HG03097 (cell line): ENCODE results near the gene RPS6KA2.

Experiments used
- ATAC-seq: cut with Tn5 transposase; IDR thresholded peaks from one replicate; pipeline ENCODE4 v1.9.1; 2021; ENCODE audit not compliant: unreplicated experiment, low FRiP score

Gene RPS6KA2

DNA sequence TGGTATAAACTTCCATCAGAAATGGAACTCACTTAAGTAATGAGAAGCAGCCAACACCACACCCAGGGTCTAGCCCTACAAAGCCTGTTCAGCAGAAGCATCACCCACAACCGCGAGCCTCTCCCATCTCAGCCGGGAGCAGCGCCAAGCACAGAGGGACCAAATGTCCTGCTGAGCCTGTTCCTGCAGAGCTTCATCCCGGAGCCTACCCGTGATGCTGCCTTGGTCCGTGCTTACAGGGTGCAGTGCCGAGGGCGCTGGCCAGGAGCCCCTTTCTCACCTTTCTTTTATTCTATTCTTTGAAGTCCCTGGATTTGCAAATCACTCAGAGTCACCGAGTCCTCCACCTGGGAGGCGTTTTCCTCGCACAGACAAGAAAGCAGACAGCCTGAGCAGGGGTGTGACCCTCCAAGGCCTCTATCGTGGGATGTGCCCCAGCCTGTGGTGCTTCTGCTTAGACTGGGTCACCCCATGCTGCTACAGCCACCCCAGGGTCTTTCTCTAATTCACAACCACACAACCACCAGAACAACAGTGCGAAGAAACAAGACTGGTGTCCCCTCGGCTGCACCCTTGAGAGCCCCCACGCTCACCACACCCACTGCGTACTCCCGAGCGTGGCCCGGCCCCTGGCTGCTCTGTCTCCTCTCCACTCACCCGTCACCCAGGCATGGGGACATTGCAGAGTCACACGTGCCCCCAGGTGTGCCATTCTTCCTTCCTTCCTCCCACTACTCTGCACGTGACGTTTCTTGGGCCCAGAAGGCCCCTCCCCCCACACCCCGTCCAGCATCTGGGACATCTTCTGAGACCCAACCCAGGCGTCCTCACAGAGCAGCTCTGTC is 152.1 kb downstream of the RPS6KA2 start:
- ATAC-seq, result no peak

DNA sequence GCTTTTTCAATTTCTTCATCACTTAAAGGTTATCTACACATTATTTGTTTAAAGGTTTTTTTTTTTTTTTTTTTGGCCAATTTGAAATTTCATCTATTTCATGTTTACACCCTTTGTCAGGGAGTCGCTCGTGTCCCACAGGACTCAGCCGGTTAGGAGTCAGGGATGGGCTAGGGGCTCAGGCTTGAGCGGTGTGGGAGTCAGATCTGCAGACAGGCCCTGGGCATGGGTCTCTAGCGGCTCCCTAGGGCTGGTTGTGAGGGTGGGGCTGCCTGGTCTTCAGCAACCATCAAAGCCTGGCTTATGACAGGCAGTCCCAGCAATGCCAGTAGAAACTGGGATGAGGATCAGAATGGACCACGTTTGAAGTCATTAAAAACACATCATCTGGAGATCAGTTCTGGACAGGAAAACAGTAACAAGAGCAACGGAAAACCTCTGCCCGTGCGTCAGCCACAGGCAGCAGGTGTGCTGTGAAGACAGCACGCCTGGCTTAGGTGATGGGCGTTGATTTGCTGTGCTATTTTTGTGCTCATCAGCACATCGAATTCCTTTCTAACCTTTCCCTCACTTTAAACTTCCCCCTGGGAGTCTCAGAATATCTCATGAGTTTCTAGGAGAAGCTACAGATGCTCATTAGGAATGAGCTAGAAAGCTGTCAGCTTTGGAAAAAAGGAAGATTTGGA is 153.0 kb downstream of the RPS6KA2 start:
- no peak for ATAC-seq

DNA sequence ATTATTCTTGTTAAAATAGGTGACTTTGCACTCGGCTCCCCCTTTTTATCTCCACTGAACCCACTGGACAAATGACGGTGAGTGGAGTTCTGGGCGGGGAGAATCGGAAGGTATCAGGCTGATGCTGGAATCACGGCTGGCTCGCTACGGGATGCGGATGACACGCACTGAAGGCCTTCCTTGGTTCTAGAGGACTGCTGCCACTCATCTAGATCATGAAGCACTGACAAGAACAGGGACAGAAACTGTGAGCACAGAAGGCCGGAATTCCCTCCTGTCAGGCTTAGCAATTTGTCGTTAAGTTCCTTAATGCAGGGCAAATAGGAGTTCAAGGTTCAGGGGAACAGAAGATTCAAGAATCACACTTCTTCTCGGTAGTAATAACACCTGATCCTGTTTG is 154.4 kb downstream of the RPS6KA2 start:
- no peak for ATAC-seq

DNA sequence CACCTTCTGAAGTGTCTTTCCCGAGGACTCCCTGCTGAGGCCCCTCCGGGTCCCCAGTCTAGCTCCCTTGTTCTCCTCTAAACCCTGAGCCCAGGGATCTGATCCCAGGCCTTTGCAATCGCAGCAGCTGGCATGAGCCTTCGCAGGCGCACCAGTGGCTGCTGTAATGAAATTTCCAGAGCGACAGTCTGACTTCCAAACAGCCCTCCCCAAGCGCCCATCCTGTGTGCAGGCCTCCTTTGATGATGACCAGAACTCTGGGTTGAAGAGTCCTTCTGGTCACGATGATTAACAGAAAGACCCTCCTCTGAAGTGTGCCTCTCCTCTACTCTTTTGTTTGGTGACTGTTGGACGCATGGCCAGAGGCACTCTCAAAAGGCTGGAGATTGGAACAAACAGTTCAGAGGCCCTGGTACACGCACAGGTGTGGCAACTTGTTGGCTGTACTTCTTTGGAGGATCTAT is 155.2 kb downstream of the RPS6KA2 start:
- ATAC-seq, result no peak

DNA sequence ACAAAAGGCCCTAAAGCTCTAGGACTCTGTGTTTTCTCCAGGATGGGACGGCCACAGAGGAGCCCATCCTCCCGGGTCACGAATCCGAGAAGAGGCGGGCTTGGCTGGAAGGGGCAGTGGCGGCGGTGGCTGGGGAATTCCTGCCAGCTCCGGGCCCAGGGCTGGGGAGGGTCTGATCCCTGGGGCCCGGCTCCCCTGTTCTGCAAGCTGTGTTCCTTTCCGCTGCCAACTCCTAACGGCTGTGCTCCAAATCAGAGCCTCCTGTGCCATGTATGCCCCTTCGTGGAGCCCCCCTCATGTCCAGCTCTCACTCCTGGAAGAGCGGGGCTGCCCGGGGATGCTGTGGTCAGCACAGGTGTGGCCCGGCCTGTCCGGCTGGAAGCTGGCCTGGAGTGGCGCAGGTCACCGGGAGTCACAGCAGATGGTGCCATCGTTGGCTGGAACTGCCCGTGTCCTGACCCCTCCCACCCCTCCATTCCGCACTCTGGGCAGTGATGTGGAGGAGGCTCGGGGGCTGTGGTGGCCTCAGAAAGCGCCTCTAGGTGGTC is 156.1 kb downstream of the RPS6KA2 start:
- ATAC-seq, result no peak

DNA sequence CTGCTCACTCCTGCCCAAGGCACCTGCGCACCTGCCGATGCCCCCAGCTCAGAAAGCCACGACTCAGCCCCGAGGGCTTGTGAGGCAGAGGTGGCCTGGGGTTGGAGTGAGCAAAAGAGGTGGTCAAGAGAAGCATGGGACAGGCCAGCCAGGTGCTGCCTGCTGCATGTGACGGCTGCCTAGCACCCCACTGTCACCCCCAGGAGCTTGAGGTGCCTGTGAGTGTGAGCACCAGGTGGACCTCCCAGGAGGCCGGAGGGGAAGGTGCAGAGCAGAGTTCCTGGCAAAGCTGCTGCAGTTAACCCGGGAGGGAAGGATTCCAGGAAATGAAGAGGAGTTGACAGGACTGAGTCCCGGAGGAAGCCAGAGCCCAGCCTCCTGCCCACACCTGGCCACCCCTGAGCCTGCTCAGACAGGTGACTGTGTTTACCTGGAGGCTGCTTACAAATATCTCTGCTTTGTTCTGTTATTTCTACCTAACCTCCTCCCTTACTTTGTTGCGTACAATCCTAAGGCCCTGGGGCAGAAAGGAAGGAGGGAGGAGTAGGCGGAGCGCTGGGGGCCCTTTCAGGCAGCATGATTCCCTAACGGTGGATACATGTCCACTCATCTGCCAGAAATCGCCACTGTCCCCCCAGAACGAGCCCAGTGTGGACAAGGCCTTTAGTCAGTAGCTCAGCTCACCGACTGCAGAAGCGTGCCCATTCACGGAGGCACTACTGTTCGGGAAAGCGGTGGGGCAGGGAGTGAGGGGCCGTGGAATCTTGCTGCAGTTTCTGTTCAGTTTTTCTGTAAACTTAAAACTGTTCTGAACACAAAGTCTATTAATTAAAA is 156.8 kb downstream of the RPS6KA2 start:
- no peak for ATAC-seq

DNA sequence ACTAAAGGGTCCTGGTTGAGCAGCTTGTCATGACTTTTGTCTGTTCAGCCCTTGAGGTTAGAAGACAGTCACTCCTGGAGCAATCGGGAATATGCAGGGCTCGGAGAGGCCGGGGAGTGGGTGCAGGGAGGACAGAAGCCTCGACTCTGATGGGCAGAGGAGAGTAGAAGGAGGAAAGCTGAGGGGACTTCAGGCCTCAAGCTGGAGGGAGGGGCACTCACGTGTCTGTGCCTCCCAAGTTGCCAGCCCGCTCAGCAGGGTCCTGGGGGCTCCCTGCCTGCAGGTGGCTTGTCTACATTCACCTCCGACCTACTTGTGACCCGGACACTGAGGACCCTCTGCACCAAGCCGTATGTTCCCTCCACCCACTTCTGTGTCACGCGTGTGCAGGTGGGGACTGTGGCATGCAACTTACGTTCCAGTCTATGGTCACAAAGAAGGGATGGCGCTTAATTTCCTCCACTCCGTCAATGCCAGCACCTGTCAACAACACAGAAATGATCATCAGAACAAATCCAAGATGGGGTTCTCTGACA is 157.6 kb downstream of the RPS6KA2 start:
- no peak for ATAC-seq

DNA sequence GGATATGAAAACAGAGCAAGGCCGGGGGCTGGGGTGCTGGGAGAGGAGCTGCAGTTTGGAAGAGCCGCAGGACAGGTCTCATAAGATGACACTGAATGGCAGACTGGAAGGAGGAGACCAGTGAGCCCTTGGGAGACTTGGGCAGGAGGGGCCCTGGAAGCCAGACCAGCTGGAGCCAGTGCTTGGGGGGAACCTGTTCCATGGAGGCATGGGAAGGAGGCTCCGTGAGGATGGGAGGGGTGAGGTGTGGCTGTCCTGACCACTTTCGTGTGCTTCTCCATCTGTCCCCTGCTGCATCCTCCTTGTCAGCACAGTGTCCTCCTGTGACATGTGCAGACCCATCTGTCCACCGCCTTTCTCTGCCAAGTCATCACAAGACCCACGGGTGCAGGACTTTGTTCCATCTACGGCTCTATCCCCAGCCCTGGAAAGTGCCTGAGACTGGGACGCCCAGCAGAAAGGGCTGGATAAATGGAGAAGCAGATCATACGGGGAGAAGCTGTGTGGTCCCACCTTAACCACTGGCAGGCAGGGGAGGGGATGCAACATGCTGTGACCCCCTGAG is 159.5 kb downstream of the RPS6KA2 start:
- no peak for ATAC-seq

DNA sequence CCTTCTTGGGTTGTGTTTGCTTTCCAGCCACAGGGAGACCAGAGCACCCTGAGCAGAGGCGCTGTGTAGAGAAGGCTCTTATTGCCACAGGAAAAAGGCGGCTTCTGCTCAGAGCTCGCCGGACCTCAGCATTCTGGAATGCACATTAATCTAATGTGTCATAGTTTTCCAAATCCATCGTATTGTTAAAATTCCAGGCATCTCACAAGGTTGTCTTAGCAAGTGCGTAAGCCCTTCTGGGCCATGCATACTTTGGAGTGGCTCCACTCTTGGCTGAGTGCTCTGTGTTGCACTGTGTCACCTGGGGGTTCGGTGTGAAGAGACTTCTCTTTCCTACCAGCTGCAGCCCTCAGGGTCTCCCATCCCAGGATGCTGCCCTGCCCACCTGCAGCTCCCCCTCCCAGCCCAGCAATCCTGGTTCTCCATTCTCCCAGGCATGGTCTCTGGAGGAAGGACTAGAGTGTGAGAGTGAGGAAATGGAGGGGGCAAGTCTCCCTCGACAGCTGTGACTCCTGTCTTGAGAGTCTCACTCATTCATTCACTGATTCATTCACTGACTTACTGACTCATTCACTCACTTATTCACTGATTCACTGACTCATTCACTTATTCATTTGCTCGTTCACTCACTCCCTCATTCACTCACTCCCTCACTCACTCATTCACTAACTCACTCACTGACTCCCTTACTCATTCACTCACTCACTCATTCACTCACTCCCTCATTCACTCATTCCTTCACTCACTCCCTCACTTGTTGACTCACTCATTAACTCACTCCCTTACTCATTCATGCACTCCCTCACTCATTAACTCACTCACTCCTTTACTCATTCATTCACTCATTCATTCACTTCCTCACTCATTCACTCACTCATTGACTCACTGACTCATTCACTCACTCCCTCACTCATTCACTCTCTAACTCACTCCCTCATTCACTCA is 160.6 kb downstream of the RPS6KA2 start:
- no peak for ATAC-seq

DNA sequence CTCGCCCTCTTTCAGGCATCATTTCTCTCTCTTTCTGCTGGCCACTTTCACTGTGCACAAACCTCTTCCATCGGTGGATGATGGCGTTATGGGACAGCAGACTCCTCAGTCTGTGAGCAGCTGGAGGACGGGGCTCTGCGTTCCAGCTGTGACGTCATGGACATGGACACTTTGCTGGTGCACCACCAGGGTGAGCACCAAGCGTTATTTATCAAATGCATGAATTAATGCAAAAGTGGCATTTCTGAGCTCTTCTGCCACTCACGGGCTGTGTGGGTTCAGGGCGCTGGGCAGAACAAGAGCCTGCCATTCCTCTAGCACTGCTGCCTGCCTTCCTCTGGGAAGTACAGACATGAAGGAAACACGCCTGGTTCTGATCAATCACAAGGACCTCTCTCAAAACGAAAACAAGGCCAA is 161.4 kb downstream of the RPS6KA2 start:
- ATAC-seq, result no peak

DNA sequence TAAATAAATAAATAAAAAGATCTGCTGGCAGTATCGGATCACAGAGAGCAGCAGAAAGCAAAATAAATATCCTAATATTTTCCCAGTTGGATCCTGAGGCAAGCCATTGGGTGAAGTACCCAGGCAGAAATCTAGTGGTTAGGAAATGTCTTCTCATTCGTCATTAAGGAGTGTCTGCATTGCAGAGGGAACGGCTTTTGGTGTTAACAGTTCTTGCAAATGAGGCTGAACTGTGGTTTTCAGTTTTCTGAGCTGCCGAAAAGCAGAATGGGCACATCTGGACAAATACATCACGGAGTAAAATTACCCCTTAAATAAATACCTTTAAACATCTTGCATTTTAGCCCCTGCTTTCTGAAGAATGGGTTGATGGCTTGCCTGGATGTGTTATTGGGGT is 162.1 kb downstream of the RPS6KA2 start:
- no peak for ATAC-seq

DNA sequence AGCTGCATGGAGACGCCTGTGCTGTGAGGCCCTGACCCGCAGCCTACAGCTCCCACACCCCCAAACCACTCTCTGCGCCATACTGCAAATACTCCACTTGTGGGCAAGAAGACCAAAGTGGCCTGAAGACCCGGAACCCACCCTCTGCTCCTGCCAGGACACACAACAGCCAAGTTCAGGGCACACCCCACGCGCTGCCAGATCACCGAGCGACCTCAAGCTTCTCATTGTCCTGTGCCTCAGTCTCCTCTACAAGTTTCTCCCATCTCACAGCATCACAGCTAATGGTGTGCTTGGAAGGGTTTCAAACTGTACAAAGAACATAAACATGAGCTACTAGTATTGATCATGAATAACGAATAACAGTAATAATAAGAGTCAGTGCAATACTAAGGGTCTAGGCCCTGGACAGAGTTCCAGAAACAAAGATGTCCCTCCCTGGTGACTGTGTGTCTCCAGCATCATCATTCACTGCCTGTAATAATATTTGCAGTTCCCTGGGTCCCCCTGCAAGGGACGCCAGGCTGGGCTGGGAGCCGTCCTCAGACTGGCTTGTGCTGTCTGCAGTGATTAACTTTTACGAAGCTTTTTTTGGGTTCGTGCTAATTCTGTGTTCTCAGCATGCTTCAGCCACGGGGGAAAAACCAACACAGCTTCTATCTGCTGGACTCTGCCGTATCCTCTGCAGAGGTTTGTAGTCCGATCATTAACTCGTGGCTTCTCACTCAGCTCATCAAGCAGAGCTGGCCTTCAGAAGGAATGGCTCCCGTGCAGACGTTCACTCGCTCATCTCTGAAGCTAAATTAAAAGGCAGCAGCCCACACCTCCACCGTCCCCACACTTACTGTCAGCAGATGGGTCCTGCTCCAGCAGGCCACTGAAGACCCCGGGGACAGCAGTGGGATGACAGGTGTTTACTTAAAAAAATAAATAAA is 162.7 kb downstream of the RPS6KA2 start:
- ATAC-seq, result no peak

DNA sequence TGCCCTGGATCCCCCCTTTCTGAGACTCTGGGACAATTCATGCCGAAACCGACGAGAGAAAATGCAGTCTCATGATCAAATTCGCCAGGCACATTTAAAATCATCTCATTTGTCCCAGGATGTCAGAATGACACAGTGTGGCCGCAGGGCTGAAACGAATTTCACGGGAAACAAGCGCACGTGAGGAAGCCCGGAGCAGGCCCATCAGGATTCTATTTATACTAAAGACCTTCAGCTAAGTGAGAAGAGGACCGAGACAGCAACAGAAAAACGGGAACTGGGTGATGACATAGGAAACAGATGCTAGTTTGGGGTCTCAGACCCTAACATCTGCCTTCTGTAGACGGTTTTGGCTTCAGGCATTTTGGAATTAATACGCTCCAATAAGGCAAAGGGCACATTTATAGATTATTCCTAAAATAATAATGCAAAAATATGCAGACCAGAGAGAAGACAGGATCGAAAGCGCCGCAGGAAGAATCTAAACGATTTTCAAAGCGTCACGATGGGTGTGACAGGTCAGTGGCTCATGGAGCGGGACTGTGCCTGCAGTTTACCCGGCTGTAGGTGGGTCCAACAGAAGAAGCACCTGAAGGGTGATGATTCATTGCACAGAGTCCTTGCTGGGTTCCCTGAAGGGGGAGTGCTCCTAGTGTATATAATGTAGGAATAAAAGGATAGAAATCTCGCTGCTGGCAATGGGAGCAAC is 163.5 kb downstream of the RPS6KA2 start:
- no peak for ATAC-seq

DNA sequence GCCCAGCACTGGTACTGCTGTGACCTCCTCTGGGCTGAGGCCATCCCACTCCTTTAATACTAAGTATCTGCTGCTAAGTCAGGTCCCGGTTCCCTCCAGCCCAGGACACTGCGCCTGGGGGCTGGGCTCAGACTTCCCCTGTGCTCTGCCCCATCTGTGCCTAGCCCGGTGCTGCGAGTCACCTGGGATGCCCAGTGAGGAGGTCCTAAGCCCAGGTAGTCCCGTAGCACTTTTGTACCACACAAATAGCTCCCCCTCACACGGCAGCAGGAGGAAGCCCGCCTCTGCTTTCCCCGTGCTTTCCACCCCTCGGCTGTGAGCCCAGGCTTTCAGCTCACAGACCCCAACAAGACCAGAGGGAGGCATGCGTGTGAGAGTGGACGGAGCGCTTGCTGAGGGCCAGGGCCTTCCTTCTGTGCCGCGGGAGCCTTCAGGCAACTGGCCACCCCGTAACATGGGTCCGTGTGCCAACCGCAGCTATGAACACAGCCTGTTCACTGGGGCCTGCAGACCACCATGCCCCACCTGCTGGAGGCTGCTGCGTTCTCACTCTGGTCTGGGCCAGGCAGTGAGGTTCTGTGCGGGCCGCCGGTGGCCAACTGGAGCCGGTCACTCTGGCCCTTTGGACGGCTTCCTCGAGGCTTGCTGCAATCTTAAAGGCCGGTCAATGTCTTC is 164.5 kb downstream of the RPS6KA2 start:
- ATAC-seq, result no peak

DNA sequence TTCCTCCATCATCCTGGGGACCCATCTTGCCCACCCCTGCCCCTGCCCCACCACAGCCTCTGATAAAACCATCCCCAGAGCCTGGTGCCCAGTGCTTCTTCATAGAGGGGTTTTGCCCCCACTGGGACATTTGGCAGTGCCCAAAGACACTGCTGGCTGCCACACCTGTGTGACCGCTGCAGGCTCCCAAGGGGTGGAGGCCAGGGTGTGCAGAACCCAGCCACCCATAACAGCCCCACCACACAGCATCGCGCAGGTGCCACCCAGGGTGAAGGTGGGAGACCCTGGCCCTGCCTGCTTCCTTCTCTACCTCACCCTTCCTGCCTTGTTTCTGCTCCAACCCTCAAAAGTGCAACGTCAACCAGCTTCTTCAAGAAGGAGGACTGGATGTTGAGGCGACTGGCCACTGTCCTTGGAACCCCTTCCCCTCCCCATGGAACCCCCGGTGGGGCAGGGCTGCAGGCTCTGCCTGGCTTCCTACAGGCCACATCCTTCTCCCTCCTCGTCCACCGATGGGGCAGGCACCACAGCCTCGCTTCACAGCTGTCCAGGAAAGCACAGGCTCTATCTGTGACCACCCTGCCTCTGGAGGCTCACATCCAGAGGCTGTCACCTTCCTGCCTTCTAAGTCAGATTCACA is 165.1 kb downstream of the RPS6KA2 start:
- ATAC-seq, result no peak
